Measurements from ENCODE around the gene NIPAL3. TPM values are rescaled to one million over a fixed set of nuclear protein-coding genes. Genes with fewer than 3 reads are reported as not detected.
A peak's percentile ranks its signal among the peaks of the same experiment; 100 is the strongest.

The NIPAL3 gene
- total RNA-seq, 1 donor from 2014 or later = 29.3 TPM

DNA sequence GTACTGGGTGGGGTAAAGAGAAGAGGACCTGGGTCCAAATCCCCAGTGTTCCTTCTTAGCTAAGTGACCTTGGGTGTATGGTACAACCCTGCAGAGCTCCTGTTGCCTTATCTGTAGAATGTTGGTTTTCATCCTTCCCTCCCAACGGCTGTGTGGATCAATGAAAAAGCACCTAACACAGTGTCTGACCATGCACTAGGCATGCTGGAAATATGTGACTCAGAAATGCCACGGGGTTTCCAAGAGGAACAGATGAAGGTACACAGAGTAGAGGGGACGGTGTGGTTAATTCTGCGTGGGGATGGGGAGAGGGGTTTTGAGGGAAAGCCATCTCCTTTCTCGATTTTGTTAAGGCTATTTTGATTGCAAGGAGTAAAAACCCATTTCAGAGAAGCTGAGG lies 8.6 kb downstream of the NIPAL3 start:
- H3K4me3 Mint-ChIP-seq (ENCODE audit: unreplicated experiment) = no peak overlapping the region
- TF ChIP-seq, protein P1, sequence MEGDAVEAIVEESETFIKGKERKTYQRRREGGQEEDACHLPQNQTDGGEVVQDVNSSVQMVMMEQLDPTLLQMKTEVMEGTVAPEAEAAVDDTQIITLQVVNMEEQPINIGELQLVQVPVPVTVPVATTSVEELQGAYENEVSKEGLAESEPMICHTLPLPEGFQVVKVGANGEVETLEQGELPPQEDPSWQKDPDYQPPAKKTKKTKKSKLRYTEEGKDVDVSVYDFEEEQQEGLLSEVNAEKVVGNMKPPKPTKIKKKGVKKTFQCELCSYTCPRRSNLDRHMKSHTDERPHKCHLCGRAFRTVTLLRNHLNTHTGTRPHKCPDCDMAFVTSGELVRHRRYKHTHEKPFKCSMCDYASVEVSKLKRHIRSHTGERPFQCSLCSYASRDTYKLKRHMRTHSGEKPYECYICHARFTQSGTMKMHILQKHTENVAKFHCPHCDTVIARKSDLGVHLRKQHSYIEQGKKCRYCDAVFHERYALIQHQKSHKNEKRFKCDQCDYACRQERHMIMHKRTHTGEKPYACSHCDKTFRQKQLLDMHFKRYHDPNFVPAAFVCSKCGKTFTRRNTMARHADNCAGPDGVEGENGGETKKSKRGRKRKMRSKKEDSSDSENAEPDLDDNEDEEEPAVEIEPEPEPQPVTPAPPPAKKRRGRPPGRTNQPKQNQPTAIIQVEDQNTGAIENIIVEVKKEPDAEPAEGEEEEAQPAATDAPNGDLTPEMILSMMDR (IDR thresholded peaks at IDR 0.05) = no peak
- H3K9me3 Mint-ChIP-seq (ENCODE audit: low read depth) = no peaks in the 10 kb centered on the region
- no peak overlapping the region for H3K27ac Mint-ChIP-seq (ENCODE audit: unreplicated experiment)
- peaks cover 22% of the 10 kb centered on the region for H3K36me3 Mint-ChIP-seq (ENCODE audit: low read depth)
- H3K4me1 Mint-ChIP-seq (ENCODE audit: low read depth) = peaks cover 2% of the 10 kb centered on the region
- no peaks in the 10 kb centered on the region for H3K27me3 Mint-ChIP-seq (ENCODE audit: low read depth)
- no peak for DNase-seq (ENCODE audit: low spot score)

DNA sequence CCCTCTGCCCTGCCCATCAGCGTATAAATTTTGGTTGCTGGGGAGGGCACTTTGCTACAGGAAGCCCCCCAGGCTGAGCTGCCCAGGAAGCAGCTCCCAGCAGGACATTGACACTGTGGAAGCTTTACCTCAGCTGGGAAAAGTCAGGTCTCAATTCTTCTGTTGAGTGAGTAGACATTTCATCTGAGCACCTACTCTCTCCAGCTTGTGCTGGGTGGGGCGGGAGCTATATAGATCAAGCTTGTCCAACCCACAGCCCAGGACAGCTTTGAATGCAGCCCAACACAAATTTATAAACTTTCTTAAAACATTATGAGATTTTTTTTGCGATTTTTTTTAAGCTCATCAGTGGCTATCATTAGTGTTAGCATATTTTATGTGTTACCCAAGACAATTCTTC lies 9.4 kb downstream of the NIPAL3 start:
- peaks cover 19% of the 10 kb centered on the region for H3K36me3 Mint-ChIP-seq (ENCODE audit: low read depth)
- no peak overlapping the region for H3K4me3 Mint-ChIP-seq (ENCODE audit: unreplicated experiment)
- no peaks in the 10 kb centered on the region for H3K27me3 Mint-ChIP-seq (ENCODE audit: low read depth)
- no peak for DNase-seq (ENCODE audit: low spot score)
- TF ChIP-seq, protein P1 (IDR thresholded peaks at IDR 0.05) = no peak
- H3K4me1 Mint-ChIP-seq (ENCODE audit: low read depth) = no peaks in the 10 kb centered on the region
- no peaks in the 10 kb centered on the region for H3K9me3 Mint-ChIP-seq (ENCODE audit: low read depth)
- no peak overlapping the region for H3K27ac Mint-ChIP-seq (ENCODE audit: unreplicated experiment)

DNA sequence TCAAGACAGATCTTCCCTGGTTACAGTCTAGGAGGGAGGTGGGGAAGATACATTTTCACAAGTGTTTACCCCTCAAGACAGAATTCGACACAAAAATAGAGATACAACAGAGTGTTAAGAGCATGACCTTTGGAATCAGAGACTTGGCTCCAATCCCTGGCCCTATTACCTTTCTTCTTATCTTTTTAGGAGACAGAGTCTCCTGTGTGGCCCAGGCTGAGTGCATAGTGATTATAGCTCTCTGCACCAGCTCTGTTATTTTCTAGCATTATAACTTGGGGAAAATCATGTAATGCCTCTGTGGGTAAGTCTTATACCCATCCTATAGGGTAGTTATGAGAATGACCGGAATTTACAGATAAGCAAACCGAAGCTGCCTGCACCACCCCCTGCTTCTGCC lies 9.8 kb downstream of the NIPAL3 start:
- TF ChIP-seq, protein P1 (IDR thresholded peaks at IDR 0.05) = no peak
- peaks cover 17% of the 10 kb centered on the region for H3K36me3 Mint-ChIP-seq (ENCODE audit: low read depth)
- no peak overlapping the region for H3K4me3 Mint-ChIP-seq (ENCODE audit: unreplicated experiment)
- no peak for DNase-seq (ENCODE audit: low spot score)
- H3K27ac Mint-ChIP-seq (ENCODE audit: unreplicated experiment) = no peak overlapping the region
- H3K27me3 Mint-ChIP-seq (ENCODE audit: low read depth) = no peaks in the 10 kb centered on the region
- no peaks in the 10 kb centered on the region for H3K4me1 Mint-ChIP-seq (ENCODE audit: low read depth)
- no peaks in the 10 kb centered on the region for H3K9me3 Mint-ChIP-seq (ENCODE audit: low read depth)

DNA sequence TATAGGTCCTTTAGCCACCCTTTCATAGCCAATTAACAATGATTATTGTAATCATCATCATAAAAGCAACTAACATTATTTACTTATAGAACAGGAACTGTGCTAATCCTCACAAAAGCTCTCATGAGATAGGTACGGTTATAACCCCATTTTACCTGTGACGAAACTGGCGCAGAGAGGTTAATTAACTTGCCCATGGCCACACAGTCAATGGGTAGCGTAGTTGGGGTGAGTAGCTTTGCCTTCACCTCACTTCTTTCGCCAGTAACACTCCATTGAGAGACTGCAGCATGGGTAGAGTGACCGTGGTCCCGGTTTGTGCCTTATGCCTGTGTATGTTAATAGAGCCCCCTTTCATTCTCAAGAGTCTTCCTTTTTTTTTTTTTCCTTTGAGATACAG lies 10.3 kb downstream of the NIPAL3 start:
- peaks cover 17% of the 10 kb centered on the region for H3K36me3 Mint-ChIP-seq (ENCODE audit: low read depth)
- no peak for DNase-seq (ENCODE audit: low spot score)
- H3K27ac Mint-ChIP-seq (ENCODE audit: unreplicated experiment) = no peak overlapping the region
- TF ChIP-seq, protein P1 (IDR thresholded peaks at IDR 0.05) = no peak
- no peak overlapping the region for H3K4me3 Mint-ChIP-seq (ENCODE audit: unreplicated experiment)
- no peaks in the 10 kb centered on the region for H3K4me1 Mint-ChIP-seq (ENCODE audit: low read depth)
- no peaks in the 10 kb centered on the region for H3K27me3 Mint-ChIP-seq (ENCODE audit: low read depth)
- H3K9me3 Mint-ChIP-seq (ENCODE audit: low read depth) = no peaks in the 10 kb centered on the region

DNA sequence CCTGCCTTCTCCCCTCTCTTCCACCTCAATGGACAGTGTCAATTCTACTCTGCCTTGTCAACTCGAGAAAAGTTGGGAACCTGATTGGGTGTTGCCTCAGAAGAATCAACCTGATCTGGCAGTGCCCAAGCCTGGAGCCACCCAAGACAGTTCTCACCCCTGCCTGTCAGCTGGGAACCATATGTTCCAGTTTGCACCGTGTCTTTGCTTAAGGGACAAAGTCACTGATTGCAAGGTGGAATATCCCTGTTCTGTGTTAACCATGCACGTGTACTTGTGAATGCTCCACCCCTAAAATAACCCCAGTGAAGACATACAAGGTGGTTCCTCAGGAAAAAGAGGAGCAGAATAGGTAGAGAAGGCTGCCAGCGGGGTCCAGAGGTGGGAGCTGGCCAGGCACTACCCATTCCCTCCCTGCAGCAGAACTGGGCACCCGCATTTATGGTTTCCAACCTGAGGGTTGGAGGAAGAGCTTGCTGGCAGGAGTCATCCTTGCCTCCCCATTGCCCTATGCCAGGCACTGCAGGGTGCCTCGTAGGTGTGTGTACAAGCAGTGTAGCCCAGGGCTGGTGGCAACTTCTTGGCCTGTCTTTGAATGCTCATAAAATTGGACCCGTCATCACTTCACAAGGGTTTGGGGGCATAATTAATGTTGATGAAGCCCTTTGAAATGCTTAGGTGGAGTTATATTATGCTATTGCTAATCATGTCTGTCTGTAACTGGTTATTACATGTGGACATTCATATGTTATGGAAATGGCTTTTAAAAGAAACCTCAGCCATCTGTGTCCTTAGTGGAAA lies 11.3 kb downstream of the NIPAL3 start:
- Mint-ChIP-seq H3K4me1 (ENCODE audit: low read depth) (no peaks in the 10 kb centered on the region), H3K27ac (ENCODE audit: unreplicated experiment) (peak overlapping the region; percentile 63), H3K4me3 (ENCODE audit: unreplicated experiment) (no peak overlapping the region), H3K27me3 (ENCODE audit: low read depth) (no peaks in the 10 kb centered on the region), H3K36me3 (ENCODE audit: low read depth) (peaks cover 10% of the 10 kb centered on the region), H3K9me3 (ENCODE audit: low read depth) (no peaks in the 10 kb centered on the region)
- TF ChIP-seq, protein P1 (IDR thresholded peaks at IDR 0.05) = no peak
- DNase-seq (ENCODE audit: low spot score) = no peak

All from chondrocyte (in vitro differentiated cells).